ENCODE measurements around the gene SPRR1B. TPM values are rescaled to one million over a fixed set of nuclear protein-coding genes. Genes with fewer than 3 reads are reported as not detected.
"Not testable (repeated sequence)": the region's sequence is repeated elsewhere in the genome, so short reads cannot be mapped to it uniquely, and the experiment has no call there.

The SPRR1B gene
- total RNA-seq, 2 experiments from 2014 or later: not detected

DNA sequence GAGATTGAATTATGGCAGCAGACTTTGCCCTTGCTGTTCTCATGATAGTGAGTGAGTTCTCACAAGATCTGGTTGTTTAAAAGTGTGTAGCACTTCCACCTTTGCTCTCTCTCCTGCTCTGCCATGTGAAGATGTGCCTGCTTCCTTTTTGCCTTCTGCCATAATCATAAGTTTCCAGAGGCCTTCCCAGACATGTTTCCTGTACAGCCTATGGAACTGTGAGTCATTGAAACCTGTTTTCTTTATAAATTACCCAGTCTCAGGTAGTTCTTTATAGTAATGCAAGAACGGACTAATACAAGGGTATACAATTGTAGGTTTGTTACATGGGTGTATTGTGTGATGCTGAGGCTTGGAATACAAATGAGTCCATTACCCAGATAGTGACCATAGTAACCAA, 4.2 kb downstream of the SPRR1B start:
- ChIA-PET CTCF (no interaction called here), POLR2A (no interaction called here)

DNA sequence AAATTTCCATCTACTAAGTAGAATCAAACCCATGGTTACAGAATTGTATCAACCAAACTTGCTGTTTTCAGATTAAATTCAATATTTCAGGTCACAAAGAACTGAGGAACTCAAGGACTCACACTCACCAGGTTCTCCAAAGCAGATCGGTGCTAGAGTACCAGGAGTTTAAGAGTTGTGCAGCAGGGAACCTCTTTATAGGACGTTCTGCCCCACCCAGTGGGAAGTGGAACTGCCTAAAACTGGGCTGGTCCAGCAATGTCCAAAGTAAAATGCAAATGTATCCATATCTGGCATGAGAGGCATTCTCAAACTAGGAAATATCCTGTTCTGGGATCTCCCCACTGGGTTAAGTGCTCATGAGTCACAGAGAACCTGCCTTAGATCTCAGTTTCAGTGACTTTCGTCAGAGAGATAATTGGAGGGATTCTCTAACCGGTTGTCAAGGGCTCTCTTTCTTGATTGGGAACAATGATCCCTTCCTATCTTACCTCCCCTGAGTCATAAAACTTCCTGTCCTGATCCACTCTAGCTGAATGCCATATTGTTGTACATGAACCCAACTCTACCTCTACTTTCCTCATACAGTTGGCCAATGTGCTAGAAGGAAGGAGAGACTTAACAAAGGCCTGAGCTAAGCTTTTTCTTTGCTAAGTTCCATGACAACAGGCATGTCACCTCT, 10.1 kb downstream of the SPRR1B start, which contains the start of gene SPRR2D:
Gene SPRR2D, minus strand, starts transcription at position 171 of the 682 bp plus-strand sequence. CDS start 774 bp downstream, outside the sequence.
- CTCF ChIA-PET: no interaction called here

DNA sequence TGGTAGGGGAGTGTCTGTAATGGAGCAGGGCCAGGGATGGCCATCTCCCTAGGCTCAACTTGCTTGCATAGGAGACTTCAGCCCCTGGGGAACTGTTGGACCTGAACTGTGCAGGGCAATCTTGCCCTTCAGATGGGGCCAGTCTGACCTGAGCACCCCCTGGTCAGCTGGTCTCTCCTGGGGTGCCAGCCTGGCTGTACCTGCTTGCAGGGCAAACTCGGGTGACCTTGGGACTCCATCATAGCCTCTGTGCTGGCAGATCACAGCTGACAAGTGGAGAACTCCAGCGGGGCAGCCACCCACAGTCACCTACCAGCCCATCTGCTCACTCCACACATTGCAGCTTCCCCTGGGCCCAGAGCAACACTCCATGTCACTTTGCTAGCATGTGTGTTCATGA, 18.2 kb downstream of the SPRR1B start:
- POLR2A ChIA-PET: no interaction called here
- CTCF ChIA-PET: no interaction called here

More for the DNA sequence above, 10.1 kb downstream of the SPRR1B start, which contains the start of gene SPRR2D:
- POLR2A ChIA-PET: no interaction called here

DNA sequence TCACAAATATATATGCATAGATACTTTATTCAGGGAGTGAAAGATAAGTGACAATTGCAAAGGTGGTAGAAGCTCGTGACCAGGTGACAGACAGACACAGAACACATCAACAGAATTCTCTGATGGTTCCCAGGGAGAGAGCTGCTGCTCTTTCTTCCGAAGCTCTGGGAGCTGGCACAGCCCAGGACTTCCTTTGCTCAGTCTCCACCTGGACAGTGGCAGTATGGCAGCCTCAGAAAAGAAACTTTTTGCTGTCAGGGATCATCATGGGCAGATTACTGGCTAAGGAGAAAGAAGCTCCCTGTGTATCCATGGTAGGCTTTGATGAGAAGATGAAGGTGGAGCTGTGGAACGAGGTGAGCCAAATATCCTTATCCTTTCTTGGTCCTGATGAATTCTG, 25.1 kb downstream of the SPRR1B start:
- CTCF ChIA-PET: not testable (repeated sequence)

DNA sequence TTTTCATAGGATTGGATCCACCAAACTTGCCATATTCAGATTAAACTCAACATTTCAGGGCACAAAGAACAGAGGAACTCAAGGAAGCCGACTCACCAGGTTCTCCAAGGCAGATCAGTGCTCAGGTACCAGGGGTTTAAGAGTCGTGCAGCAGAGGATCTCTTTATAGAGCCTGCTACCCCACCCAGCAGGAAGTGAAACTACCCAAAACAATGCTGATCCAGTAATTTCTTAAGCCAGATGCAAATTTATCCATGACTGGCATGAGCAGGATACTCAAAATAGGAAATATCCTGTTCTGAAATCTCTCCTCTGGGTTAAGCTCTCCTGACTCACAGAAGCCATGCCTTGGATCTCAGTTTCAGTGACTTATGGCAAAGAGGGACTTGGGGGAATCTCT, 26.4 kb downstream of the SPRR1B start, which contains the start of gene SPRR2A:
Gene SPRR2A, minus strand, starts transcription at position 138 of the 400 bp plus-strand sequence. CDS start 777 bp downstream, outside the sequence.
- POLR2A ChIA-PET: no interaction called here
- CTCF ChIA-PET: no interaction called here

More for the DNA sequence above, 25.1 kb downstream of the SPRR1B start:
- POLR2A ChIA-PET: not testable (repeated sequence)

DNA sequence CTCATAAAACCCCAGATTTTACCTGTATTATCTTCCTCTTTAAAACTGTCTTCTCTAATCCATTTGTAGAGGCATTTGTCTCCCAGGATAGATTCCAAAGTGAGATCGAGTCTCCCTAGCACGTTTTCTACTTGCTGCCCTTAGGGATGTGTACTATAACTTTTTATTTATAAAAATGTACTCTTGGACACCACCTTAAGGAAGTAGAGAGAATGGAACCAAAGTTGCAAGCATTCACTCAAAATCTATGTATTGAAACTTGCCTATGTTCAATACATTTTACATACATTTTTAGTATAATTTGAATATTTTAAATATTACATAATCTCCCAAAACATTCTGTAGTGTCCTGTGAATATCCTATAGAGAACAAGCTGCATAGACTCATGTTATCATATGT, 27.2 kb downstream of the SPRR1B start:
- CTCF ChIA-PET: no interaction called here

DNA sequence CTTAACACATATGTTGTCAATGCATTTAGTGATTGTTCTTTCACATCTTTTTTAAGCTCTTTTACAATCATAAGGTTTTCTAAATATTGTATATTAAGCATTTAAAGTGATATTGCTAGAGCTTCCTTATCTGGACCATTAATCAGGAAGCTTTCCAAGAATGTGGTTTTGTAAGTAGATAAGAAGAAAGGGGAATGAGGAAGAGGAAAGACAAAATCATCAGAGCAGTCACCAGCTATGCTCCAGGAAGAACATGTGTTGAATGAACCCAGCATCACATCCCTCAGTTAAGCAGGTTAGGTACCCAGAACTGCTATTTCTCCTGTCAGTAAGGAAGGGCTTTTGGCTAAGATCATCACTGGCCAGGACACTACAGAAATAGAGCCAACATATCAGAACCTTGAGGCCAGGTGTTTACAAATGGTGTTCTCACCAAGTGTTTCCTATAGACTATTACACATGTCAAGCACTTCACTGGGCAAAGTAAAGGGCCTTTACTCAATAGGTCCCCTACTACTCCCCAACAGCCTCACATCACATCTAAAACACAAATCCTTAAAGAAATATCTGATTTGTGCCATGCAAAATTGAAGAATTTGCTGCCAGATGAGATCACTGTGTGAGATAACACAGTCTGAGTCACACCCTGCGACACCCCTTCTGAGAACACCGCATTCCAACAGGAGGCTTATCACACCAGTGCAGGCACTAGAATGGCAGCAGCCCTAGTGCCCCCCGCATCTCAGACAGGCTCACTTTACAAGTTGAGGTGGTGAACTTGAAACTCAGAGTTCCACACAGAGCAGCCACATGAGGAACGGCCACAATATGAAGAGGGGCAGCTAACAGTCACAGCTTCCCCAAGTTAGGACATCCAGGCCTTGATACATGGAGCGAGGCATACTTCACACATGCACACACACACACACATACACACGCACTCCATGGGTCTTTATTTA, 28.1 kb downstream of the SPRR1B start:
- ChIA-PET POLR2A (no interaction called here), CTCF (no interaction called here)

More for the DNA sequence above, 27.2 kb downstream of the SPRR1B start:
- POLR2A ChIA-PET: no interaction called here

DNA sequence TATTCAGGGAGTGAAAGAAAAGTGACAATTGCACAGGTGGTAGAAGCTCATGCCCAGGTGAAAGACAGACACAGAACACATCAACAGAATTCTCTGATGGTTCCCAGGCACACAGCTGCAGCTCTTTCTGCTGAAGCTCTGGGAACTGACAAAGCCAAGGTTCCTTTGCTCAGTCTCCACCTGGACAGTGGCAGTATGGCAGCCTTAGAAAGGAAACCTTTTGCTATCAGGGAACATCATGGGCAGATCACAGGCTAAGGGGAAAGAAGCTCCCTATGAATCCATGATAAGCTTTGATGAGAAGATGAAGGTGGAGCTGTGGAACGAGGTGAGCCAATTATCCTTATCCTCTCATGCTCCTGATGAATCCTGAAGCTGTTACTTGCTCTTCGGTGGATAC, 39.2 kb downstream of the SPRR1B start:
- ChIA-PET CTCF (no interaction called here), POLR2A (no interaction called here)

DNA sequence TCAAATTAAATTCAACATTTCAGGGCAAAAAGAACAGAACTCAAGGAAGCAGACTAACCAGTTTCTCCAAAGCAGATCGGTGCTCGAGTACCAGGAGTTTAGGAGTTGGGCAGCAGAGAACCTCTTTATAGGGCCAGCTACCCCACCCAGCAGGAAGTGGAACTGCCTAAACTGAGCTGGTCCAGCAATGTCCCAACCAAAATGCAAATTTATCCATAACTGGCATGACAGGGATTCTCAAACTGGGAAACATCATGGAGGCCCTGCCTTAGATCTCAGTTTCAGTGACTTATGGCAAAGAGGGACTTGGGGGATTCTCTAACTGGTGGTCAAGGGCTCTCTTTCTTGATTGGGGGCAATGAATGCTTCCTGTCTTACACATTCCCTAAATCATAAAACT, 40.5 kb downstream of the SPRR1B start, which contains the start of gene SPRR2B:
Gene SPRR2B, minus strand, starts transcription at position 101 of the 400 bp plus-strand sequence. CDS start 772 bp downstream, outside the sequence.
- CTCF ChIA-PET: no interaction called here
- POLR2A ChIA-PET: interaction anchor here (0.6 kb wide), 1 partner anchor 22 kb away, joined by 3 read pairs; no protein-coding TSS in a partner anchor

DNA sequence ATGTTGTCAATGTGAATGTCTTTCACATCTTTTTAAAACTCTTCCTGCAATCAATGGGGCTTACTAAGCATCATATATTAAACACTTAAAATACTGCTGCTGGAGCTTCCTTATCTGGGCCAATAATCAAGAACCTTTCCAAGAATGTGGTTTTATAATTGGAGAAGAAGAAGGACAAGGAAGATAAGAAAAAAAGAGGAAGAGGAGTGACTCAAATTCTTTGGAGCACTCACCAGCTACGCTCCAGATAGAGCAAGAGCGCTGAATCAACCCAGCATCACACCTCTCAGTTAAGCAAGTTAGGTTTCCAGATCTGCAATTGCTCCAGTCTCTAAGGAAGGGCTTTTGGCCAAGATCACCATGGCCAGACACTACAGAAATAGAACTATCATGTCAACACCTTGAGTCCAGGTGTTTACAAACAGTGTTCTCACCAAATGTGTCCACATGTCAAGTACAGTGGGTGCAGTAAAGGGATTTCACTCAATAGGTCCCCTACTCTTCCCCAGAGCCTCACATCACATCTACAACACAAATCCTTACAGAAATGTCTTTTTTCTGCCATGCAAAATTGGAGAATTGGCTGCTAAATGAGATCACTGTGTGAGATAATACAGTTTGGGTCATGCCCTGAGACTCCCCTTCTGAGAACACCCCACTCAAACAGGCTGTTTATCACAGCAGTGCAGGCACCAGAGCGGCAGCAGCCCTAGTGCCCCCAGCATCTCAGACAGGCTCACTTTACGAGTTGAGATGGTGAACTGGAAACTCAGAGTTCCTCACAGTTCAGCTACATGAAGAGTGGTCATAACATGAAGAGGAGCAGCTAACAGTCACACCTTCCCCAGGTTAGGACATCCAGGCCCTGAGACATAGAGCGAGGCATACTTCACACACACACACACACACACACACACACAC, 42.1 kb downstream of the SPRR1B start:
- POLR2A ChIA-PET: no interaction called here
- CTCF ChIA-PET: no interaction called here

DNA sequence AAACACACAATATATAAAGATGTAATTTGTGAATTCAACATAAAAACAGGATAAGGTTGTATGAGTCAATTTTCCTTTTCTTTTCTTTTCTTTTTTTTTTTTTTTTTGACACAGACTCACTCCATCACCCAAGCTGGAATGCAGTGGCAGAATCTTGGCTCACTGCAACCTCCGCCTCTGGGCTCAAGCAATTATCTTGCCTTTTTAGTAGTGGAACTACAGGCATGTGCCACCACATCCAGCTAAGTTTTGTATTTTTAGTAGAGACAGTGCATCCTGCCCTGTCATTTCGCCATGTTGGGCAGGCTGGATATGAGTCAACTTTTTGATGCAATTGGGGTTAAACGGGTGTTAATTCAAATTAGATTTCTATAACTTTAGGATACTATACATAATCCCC, 50.7 kb downstream of the SPRR1B start:
- POLR2A ChIA-PET: no interaction called here
- CTCF ChIA-PET: no interaction called here

Other genes starting within 250 kb of the SPRR1B start
- not detected for gene LCE1E, start 244.9 kb upstream of the SPRR1B start, total RNA-seq
- not detected for gene LCE1D, start 234.5 kb upstream of the SPRR1B start, total RNA-seq
- not detected for gene LCE1C, start 224.6 kb upstream of the SPRR1B start, total RNA-seq
- not detected for gene LCE1B, start 219.2 kb upstream of the SPRR1B start, total RNA-seq
- gene LCE1A, start 203.7 kb upstream of the SPRR1B start, total RNA-seq: not detected
- not detected for gene LCE6A, start 188.3 kb upstream of the SPRR1B start, total RNA-seq
- gene LCE7A, start 171.2 kb upstream of the SPRR1B start, total RNA-seq: not detected
- not detected for gene SMCP, start 152.9 kb upstream of the SPRR1B start, total RNA-seq
- gene IVL, start 122.7 kb upstream of the SPRR1B start, total RNA-seq: not detected
- gene SPRR5, start 84.0 kb upstream of the SPRR1B start, total RNA-seq: not detected
- gene SPRR4, start 60.6 kb upstream of the SPRR1B start, total RNA-seq: not detected
- gene SPRR1A, start 47.1 kb upstream of the SPRR1B start, total RNA-seq: not detected
- not detected for gene SPRR3, start 29.5 kb upstream of the SPRR1B start, total RNA-seq
- not detected for gene SPRR2D, start 9.9 kb downstream of the SPRR1B start, total RNA-seq
- not detected for gene SPRR2A, start 26.3 kb downstream of the SPRR1B start, total RNA-seq
- not detected for gene SPRR2B, start 40.4 kb downstream of the SPRR1B start, total RNA-seq
- not detected for gene SPRR2E, start 63.3 kb downstream of the SPRR1B start, total RNA-seq
- gene SPRR2F, start 82.3 kb downstream of the SPRR1B start, total RNA-seq: not detected
- not detected for gene SPRR2G, start 119.7 kb downstream of the SPRR1B start, total RNA-seq
- gene LELP1, start 172.2 kb downstream of the SPRR1B start, total RNA-seq: not detected
- not detected for gene PRR9, start 186.4 kb downstream of the SPRR1B start, total RNA-seq
- not detected for gene LORICRIN, start 228.5 kb downstream of the SPRR1B start, total RNA-seq

Measured in activated CD8-positive, alpha-beta memory T cell treated with anti-CD3 and anti-CD28 coated beads for 36 hours (primary cell).